Heart right ventricle (tissue), 16 donors: ENCODE measurements around the gene NTNG2. TPM values are rescaled to one million over a fixed set of nuclear protein-coding genes. Genes with fewer than 3 reads are reported as not detected.

Experiments
- ATAC-seq, 8 donors: fragments of 200-7000 bp; cut with Tn5 transposase; one replicate each; pipeline ENCODE4 v1.9.1; 2020; ENCODE audit warnings: mild to moderate bottlenecking in 8 of 8, moderate library complexity in 8 of 8, moderate number of reproducible peaks in 1 of 8
- DNase-seq, 2 donors: peaks; one replicate each; pipeline ENCODE4 v3.0.0-alpha.2; 2020
- H3K27ac ChIP-seq, 10 donors: fragments of 200-600 bp; sonication (generic) in 2 of 10; one replicate each; pipeline versions ENCODE4 v1.5.0 to v1.8.0; 2020 to 2022; ENCODE audit warnings: mild to moderate bottlenecking in 3 of 10
- H3K27me3 ChIP-seq, 7 donors: fragments of 200-600 bp; one replicate each; pipeline ENCODE4 v1.8.0; 2021 to 2022; ENCODE audit warnings: mild to moderate bottlenecking in 2 of 7
- H3K36me3 ChIP-seq, 9 donors: fragments of 200-600 bp; sonication (generic) in 1 of 9; one replicate each; pipeline versions ENCODE4 v1.5.0 to v1.8.0; 2020 to 2022; ENCODE audit warnings: mild to moderate bottlenecking in 2 of 9
- H3K4me1 ChIP-seq, 9 donors: fragments of 200-600 bp; sonication (generic) in 1 of 9; one replicate each; pipeline versions ENCODE4 v1.5.0 to v1.8.0; 2020 to 2022; ENCODE audit warnings: mild to moderate bottlenecking in 4 of 9
- H3K4me3 ChIP-seq, 10 donors: fragments of 200-600 bp; sonication (generic) in 2 of 10; one replicate each; pipeline versions ENCODE4 v1.5.0 to v1.8.0; 2020 to 2022; ENCODE audit warnings: mild to moderate bottlenecking in 7 of 10, moderate library complexity in 2 of 10
- H3K9me3 ChIP-seq, 11 donors: fragments of 200-600 bp in 10 of 11; sonication (generic) in 2 of 11; one replicate each; pipeline versions ENCODE4 v1.5.0 to v1.8.0; 2013 to 2022; ENCODE audit warnings: mild to moderate bottlenecking in 2 of 11, control low read depth in 1 of 11, moderate library complexity in 1 of 11
- CTCF ChIP-seq, 9 donors: fragments of 200-600 bp; sonication (generic) in 2 of 9; IDR thresholded peaks; one replicate each; pipeline versions ENCODE4 v1.5.0 to v1.8.0; 2021 to 2022; ENCODE audit warnings: antibody characterized with exemption in 9 of 9, mild to moderate bottlenecking in 5 of 9, moderate library complexity in 1 of 9
- WGBS, 2 donors: extraction: QIAGEN DNeasy Blood & Tissue Kit; methylation state at CpG; one replicate each; pipeline ENCODE4 v1.1.7; 2013; ENCODE audit warnings: inconsistent platforms in 1 of 2; 5-methylcytosine and 5-hydroxymethylcytosine counted together
- intact Hi-C, 10 donors: fragments of 100-400 bp; cut with DNase I; formaldehyde crosslinking; loops; one replicate each; pipeline versions ENCODE4 v1.11.1 to v1.14.2; 2022
- polyA plus RNA-seq, 2 donors: library from polyadenylated mRNA; stranded (reverse); fragments of 200-250 nt; gene quantifications; one replicate each; pipeline ENCODE4 v1.2.3, GENCODE V29; 2013
- total RNA-seq, 10 donors: library from RNA; stranded (reverse); fragmentation: NEBNext Ultra II Directional in 3 of 10; extraction: Animal tissue kit (Norgen Biotek cat#: 25700) in 3 of 10; gene quantifications; one replicate each; pipeline versions ENCODE4 v1.2.1 to v1.2.4, GENCODE V29; 2021 to 2023
- donor health status: Arrhythmogenic right ventricular cardiomyopathy.
- donor health status: ischemic (EF 13 %, LVEDD 7.1; RV severe dilation, severe dysfunction).
- donor health status: healthy with polysubstance abuse.
- donor health status: DM: no; HTN: yes; CAD: no.
- donor health status: DM: no; HTN: no; CAD: no.
- donor health status: ischemic (EF 25% LVEDD 6.9; RV normal size, moderate dysfunction).
- donor health status: ischemic (EF 25% LVEDD 5.7; RV mildly dilated, moderate dysfunction).
- donor health status: healthy.
- donor health status: DM: yes; HTN: yes; CAD: no.
- donor health status: Ischemic cardiomyopathy.
- donor health status: ischemic (EF 35%, LVEDD 5.7; RV mildly dilated, moderate dysfunction).
- donor health status: nonischemic (EF 11% LVEDD 7.7; RV severe dilation, severe dysfunction).
- donor health status: DM: yes; HTN: yes; CAD: no.
- donor health status: PGD.
- donor health status: ischemic (EF 29% LVEDD 5.4; RV normal size, mild dysfunction).
- donor health status: nonischemic (EF 23%, LVEDD 6.1; RV moderate dilation, normal function).

Gene NTNG2
- total and polyA plus RNA-seq, 12 donors, result 0.29 to 7.6 (median 2.9) TPM

- H3K27me3 ChIP-seq, result peaks cover 0 to 66% (median 46%) of the 10 kb centered on the region in 7 donors
- WGBS, 2 donors, result 90 to 93% methylated on average over 2 of the region's 2 CpGs
Measured at GRCh38 chr9:132121021-132121420, 40.8 kb upstream of the NTNG2 start.

GRCh38 chr9:132124800-132125199 lies 37.1 kb upstream of the NTNG2 start:
- Histone ChIP-seq H3K4me1 (no peaks in the 10 kb centered on the region), H3K27me3 (peaks cover 0 to 80% (median 64%) of the 10 kb centered on the region in 7 donors), H3K36me3 (no peaks in the 10 kb centered on the region), H3K9me3 (no peaks in the 10 kb centered on the region), H3K4me3 (no peak overlapping the region), H3K27ac (no peak overlapping the region)
- WGBS, 2 donors, result 40 to 46% methylated on average over 6 of the region's 6 CpGs
- ATAC-seq, result no peak
- no peak for TF ChIP-seq CTCF (IDR thresholded peaks at IDR 0.05)
- no peak for DNase-seq
- intact Hi-C loops, result no loop called here

More at GRCh38 chr9:132121021-132121420, 40.8 kb upstream of the NTNG2 start:
- intact Hi-C loops, result no loop called here
- TF ChIP-seq CTCF (IDR thresholded peaks at IDR 0.05), result no peak
- no peak overlapping the region for H3K27ac ChIP-seq
- no peaks in the 10 kb centered on the region for H3K4me1 ChIP-seq
- no peak for DNase-seq
- no peaks in the 10 kb centered on the region for H3K36me3 ChIP-seq
- no peak for ATAC-seq
- H3K4me3 ChIP-seq, result no peak overlapping the region
- H3K9me3 ChIP-seq, result no peaks in the 10 kb centered on the region

- ATAC-seq (no peak), DNase-seq (no peak)
- peaks cover 0 to 85% (median 65%) of the 10 kb centered on the region in 7 donors for H3K27me3 ChIP-seq
- TF ChIP-seq CTCF (IDR thresholded peaks at IDR 0.05), result no peak
- no peaks in the 10 kb centered on the region for H3K36me3 ChIP-seq
- whole genome bisulfite sequencing, 2 donors, result 25 to 33% methylated on average over 7 of the region's 7 CpGs
- H3K4me3 ChIP-seq, result no peak overlapping the region
- H3K9me3 ChIP-seq, result no peaks in the 10 kb centered on the region
- intact Hi-C loops, result no loop called here
- H3K4me1 ChIP-seq, result no peaks in the 10 kb centered on the region
- no peak overlapping the region for H3K27ac ChIP-seq
Measured at GRCh38 chr9:132125361-132125760, 36.5 kb upstream of the NTNG2 start.

GRCh38 chr9:132125944-132126679 lies 35.7 kb upstream of the NTNG2 start:
- ATAC-seq, result no peak
- TF ChIP-seq CTCF (IDR thresholded peaks at IDR 0.05), result no peak
- H3K4me1 ChIP-seq, result no peaks in the 10 kb centered on the region
- DNase-seq, result no peak
- 50 to 53% methylated on average over 20 of the region's 20 CpGs for WGBS, 2 donors
- no peak overlapping the region for H3K27ac ChIP-seq
- H3K36me3 ChIP-seq, result no peaks in the 10 kb centered on the region
- peaks cover 0 to 83% (median 71%) of the 10 kb centered on the region in 7 donors for H3K27me3 ChIP-seq
- intact Hi-C loops, result no loop called here
- no peaks in the 10 kb centered on the region for H3K9me3 ChIP-seq
- no peak overlapping the region for H3K4me3 ChIP-seq
